SU-DHL-6 (cell line): ENCODE results near the gene VASN.

Source experiments
- H2AFZ ChIP-seq: fragments of 200-600 bp; sonication (generic); 2 replicates; pipeline ENCODE4 v1.6.1; 2014; ENCODE audit warnings: low read depth, mild to moderate bottlenecking, moderate library complexity, mixed read lengths, antibody characterized with exemption, low read length; ENCODE audit not compliant: severe bottlenecking
- H3F3A ChIP-seq: fragments of 200-600 bp; shearing (Covaris generic); 2 replicates; pipeline ENCODE4 v1.6.0; 2016; ENCODE audit warnings: antibody characterized with exemption, mild to moderate bottlenecking; ENCODE audit not compliant: insufficient read depth
- H3K27ac ChIP-seq: fragments of 200-600 bp; sonication (generic); 2 replicates; pipeline ENCODE4 v1.5.1; 2016; ENCODE audit warnings: low read depth, mild to moderate bottlenecking, low read length, moderate library complexity, mixed read lengths
- H3K27me3 ChIP-seq: fragments of 200-600 bp; sonication (generic), shearing (Covaris generic); 2 replicates; pipeline ENCODE4 v1.6.0; 2014; ENCODE audit warnings: mild to moderate bottlenecking, low read length
- H3K36me3 ChIP-seq: fragments of 200-600 bp; sonication (generic); 2 replicates; pipeline ENCODE4 v1.6.1; 2014; ENCODE audit warnings: mild to moderate bottlenecking, low read length, mixed read lengths
- H3K4me2 ChIP-seq: fragments of 300-600, 200-600 bp; shearing (Covaris generic), sonication (generic); 2 replicates; pipeline ENCODE4 v1.6.0; 2014; ENCODE audit warnings: low read length, low read depth, mild to moderate bottlenecking; ENCODE audit not compliant: poor library complexity, severe bottlenecking
- H3K4me3 ChIP-seq: fragments of 200-600 bp; sonication (generic); 2 replicates; pipeline ENCODE4 v1.5.1; 2014; ENCODE audit warnings: antibody characterized with exemption, low read length, mild to moderate bottlenecking, mixed read lengths; ENCODE audit not compliant: insufficient read depth, poor library complexity, severe bottlenecking
- H3K79me2 ChIP-seq: fragments of 200-600 bp; sonication (generic); 2 replicates; pipeline ENCODE4 v1.6.1; 2014; ENCODE audit warnings: mild to moderate bottlenecking, low read length, moderate library complexity; ENCODE audit not compliant: insufficient read depth
- H3K9ac ChIP-seq: fragments of 200-600 bp; sonication (generic); 2 replicates; pipeline ENCODE4 v1.7.0; 2014; ENCODE audit warnings: mild to moderate bottlenecking, low read length
- H3K9me2 ChIP-seq: fragments of 200-600 bp; sonication (generic); replicated peaks from 2 replicates; pipeline ENCODE4 v1.6.1; 2014; ENCODE audit warnings: low read length; ENCODE audit not compliant: insufficient read depth
- H3K9me3 ChIP-seq: fragments of 200-600 bp; sonication (generic); 2 replicates; pipeline ENCODE4 v1.6.1; 2014; ENCODE audit warnings: low read length, mixed read lengths; ENCODE audit not compliant: insufficient read depth
- H4K20me1 ChIP-seq: fragments of 200-600 bp; sonication (generic); 2 replicates; pipeline ENCODE4 v1.6.1; 2014; ENCODE audit warnings: low read depth, mild to moderate bottlenecking, antibody characterized with exemption, low read length, moderate library complexity, mixed read lengths
- EZH2phosphoT487 ChIP-seq: fragments of 200-600 bp; sonication (generic), shearing (Covaris generic); conservative IDR thresholded peaks from 2 replicates; pipeline ENCODE4 v1.6.1; 2018; ENCODE audit warnings: mild to moderate bottlenecking, antibody characterized with exemption, low read length, moderate library complexity, mixed read lengths
- TF ChIP-seq, protein P1 (sequence below): fragments of 200-600 bp; sonication (generic); IDR thresholded peaks from one replicate; pipeline ENCODE4 v1.5.1; 2017; ENCODE audit warnings: antibody characterized with exemption, mild to moderate bottlenecking, low read length, moderate library complexity; ENCODE audit not compliant: insufficient read depth, poor library complexity, severe bottlenecking

VASN gene

DNA sequence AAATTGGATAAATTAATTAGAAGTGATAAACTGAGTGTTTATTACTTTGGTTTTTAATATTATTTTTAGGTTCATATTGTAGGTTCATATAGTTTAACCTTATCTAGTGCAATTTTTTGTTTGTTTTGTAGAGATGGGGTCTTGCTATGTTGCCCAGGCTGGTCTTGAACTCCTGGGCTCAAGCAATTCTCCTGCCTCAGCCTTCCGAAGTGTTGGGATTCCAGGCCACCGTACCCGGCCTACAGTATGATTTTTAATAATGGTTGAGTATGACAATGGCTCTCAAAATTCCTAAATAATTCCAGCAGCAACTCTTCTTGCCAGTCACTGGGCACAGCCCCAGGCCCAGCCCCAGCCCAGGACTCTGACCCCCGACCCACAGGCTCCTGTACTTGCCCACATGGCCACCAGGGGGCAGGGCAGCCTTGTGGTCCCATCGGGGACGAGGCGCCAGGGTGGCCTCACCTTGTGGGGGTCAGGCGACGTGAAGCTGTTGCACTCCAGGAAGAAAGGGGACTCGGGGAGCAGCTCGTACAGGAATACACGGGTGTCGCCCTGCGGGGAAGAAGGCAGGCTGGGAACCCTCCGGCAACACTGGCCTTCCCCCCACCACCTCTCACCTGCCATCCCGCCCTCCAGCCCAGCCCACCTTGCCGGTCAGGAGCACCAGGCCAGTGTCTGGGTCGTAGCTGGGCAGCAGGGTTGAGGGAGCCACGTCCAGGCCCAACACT, 12.7 kb upstream of the VASN start:
- peaks cover 3% of the 10 kb centered on the region; the same call in 1 of the 2 replicates for H3K36me3 ChIP-seq
- no peaks in the 10 kb centered on the region for H3K27me3 ChIP-seq
- no peak overlapping the region for H3K27ac ChIP-seq
- TF ChIP-seq EZH2phosphoT487, result no peak
- TF ChIP-seq, protein P1, sequence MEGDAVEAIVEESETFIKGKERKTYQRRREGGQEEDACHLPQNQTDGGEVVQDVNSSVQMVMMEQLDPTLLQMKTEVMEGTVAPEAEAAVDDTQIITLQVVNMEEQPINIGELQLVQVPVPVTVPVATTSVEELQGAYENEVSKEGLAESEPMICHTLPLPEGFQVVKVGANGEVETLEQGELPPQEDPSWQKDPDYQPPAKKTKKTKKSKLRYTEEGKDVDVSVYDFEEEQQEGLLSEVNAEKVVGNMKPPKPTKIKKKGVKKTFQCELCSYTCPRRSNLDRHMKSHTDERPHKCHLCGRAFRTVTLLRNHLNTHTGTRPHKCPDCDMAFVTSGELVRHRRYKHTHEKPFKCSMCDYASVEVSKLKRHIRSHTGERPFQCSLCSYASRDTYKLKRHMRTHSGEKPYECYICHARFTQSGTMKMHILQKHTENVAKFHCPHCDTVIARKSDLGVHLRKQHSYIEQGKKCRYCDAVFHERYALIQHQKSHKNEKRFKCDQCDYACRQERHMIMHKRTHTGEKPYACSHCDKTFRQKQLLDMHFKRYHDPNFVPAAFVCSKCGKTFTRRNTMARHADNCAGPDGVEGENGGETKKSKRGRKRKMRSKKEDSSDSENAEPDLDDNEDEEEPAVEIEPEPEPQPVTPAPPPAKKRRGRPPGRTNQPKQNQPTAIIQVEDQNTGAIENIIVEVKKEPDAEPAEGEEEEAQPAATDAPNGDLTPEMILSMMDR, result peak; percentile 89
- H3F3A ChIP-seq, result peaks cover 11% of the 10 kb centered on the region; the same call in 1 of the 2 replicates
- H3K9me2 ChIP-seq, result no peaks in the 10 kb centered on the region
- no peaks in the 10 kb centered on the region for H3K9me3 ChIP-seq
- no peak overlapping the region for H3K9ac ChIP-seq
- H2AFZ ChIP-seq, result no peak overlapping the region
- H3K79me2 ChIP-seq, result no peaks in the 10 kb centered on the region
- no peak overlapping the region for H3K4me2 ChIP-seq
- no peak overlapping the region for H3K4me3 ChIP-seq
- H4K20me1 ChIP-seq, result no peaks in the 10 kb centered on the region

DNA sequence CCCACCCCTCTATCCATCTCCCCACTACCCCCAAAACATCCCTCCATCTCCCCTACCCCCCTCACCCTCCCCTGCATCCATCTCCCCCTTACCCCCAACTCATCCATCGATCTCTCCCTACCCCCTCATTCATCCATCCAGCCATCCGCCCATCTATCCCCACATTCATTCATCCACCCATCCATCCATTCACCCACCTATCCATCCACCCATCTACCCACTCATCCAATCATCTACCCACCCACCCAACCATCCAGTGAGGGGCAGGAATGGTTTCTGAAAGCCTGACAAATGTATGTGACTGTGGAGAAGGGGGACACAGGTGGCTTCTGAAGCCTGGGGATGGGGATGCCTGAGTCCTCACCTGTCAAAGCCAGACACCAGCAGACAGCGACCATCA, 11.7 kb upstream of the VASN start:
- Histone ChIP-seq H3K27ac (peak overlapping the region; percentile 36), H3K27me3 (no peaks in the 10 kb centered on the region), H3K4me3 (no peak overlapping the region), H3K9me2 (no peaks in the 10 kb centered on the region), H3K9ac (no peak overlapping the region), H4K20me1 (no peaks in the 10 kb centered on the region), H3K79me2 (no peaks in the 10 kb centered on the region), H3K36me3 (peaks cover 3% of the 10 kb centered on the region; the same call in 1 of the 2 replicates), H3K9me3 (no peaks in the 10 kb centered on the region), H3F3A (peaks cover 13% of the 10 kb centered on the region; the same call in 1 of the 2 replicates), H3K4me2 (peak overlapping the region; percentile 19), H2AFZ (no peak overlapping the region)
- TF ChIP-seq, protein P1, result no peak
- TF ChIP-seq EZH2phosphoT487, result no peak

DNA sequence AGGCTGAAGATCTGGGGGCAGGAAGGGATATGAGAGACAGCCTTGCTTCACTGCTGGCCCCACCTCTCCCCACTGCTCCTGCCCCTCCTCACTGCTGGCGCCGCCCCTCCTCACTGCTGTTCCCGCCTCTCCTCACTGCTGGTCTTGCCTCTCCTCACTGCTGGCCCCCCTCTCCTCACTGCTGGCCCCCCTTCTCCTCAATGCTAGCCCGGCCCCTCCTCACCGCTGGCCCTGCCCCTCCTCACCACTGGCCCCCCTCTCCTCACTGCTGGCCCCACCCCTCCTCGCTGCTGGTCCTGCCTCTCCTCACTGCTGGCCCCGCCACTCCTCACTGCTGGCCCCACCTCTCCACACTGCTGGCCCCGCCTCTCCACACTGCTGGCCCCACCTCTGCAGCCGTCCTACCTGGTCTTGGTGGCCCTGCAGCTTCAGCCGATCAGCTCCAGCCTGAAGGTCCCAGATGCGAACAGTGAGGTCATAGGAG, 11.1 kb upstream of the VASN start:
- no peaks in the 10 kb centered on the region for H3K79me2 ChIP-seq
- no peak overlapping the region for H2AFZ ChIP-seq
- H3K27ac ChIP-seq, result peak overlapping the region; percentile 36
- H3K4me3 ChIP-seq, result no peak overlapping the region
- H4K20me1 ChIP-seq, result no peaks in the 10 kb centered on the region
- H3K9me3 ChIP-seq, result no peaks in the 10 kb centered on the region
- peak overlapping the region; percentile 19 for H3K4me2 ChIP-seq
- H3K9ac ChIP-seq, result no peak overlapping the region
- no peaks in the 10 kb centered on the region for H3K27me3 ChIP-seq
- peaks cover 3% of the 10 kb centered on the region; the same call in 1 of the 2 replicates for H3K36me3 ChIP-seq
- H3K9me2 ChIP-seq, result no peaks in the 10 kb centered on the region
- H3F3A ChIP-seq, result peaks cover 13% of the 10 kb centered on the region; the same call in 1 of the 2 replicates
- TF ChIP-seq EZH2phosphoT487, result no peak
- TF ChIP-seq, protein P1, result no peak
